Daoy (cell line): ENCODE measurements around the gene TRIM45. TPM values are rescaled to one million over a fixed set of nuclear protein-coding genes. Genes with fewer than 3 reads are reported as not detected.

Experiments used
- total RNA-seq: library from RNA; depleted of rRNA; stranded (reverse); fragments of >200 nt; shearing (Covaris generic); gene quantifications from 2 replicates; pipeline ENCODE4 v1.2.3, GENCODE V29; 2014; rRNA removed

Gene TRIM45
- total RNA-seq, 1 experiment from 2014 or later: 3.4 TPM

Other genes with a start within 250 kb of the TRIM45 start
- 177 and 219 TPM in 2 replicates for gene PTGFRN, start 211.8 kb downstream of the TRIM45 start, total RNA-seq
- gene CD101, start 120.0 kb downstream of the TRIM45 start, total RNA-seq: 9.3 and 11.0 TPM in 2 replicates
- 58.7 and 75.6 TPM in 2 replicates for gene TTF2, start 61.4 kb downstream of the TRIM45 start, total RNA-seq
- gene VTCN1, start 89.2 kb upstream of the TRIM45 start, total RNA-seq: not detected in 2 replicates
- 45.9 and 46.5 TPM in 2 replicates for gene MAN1A2, start 245.7 kb upstream of the TRIM45 start, total RNA-seq